Suprapubic skin (tissue), 4 donors: ENCODE results near the gene RNGTT. TPM values are rescaled to one million over a fixed set of nuclear protein-coding genes. Genes with fewer than 3 reads are reported as not detected.

Source experiments
- DNase-seq, 2 donors: peaks; one replicate each; pipeline ENCODE4 v3.0.0-alpha.2; 2019; ENCODE audit warnings: low spot score in 2 of 2
- H3K27ac ChIP-seq: fragments of 200-600 bp; sonication (generic); one replicate; pipeline ENCODE4 v1.5.1; 2019
- H3K27me3 ChIP-seq: fragments of 200-600 bp; sonication (generic); one replicate; pipeline ENCODE4 v1.5.1; 2019
- H3K36me3 ChIP-seq: fragments of 200-600 bp; sonication (generic); one replicate; pipeline ENCODE4 v1.5.1; 2019
- H3K4me1 ChIP-seq: fragments of 200-600 bp; sonication (generic); one replicate; pipeline ENCODE4 v1.5.1; 2019
- H3K4me3 ChIP-seq: fragments of 200-600 bp; sonication (generic); one replicate; pipeline ENCODE4 v1.5.1; 2019; ENCODE audit warnings: mild to moderate bottlenecking
- H3K9me3 ChIP-seq: fragments of 200-600 bp; sonication (generic); one replicate; pipeline ENCODE4 v1.5.1; 2019
- CTCF ChIP-seq, 2 donors: fragments of 200-600 bp in 1 of 2; fragments of 450-650 bp in 1 of 2; sonication (generic) in 1 of 2; IDR thresholded peaks; one replicate each; pipeline ENCODE4 v1.5.1; 2016 to 2019; ENCODE audit warnings: antibody characterized with exemption in 2 of 2, mild to moderate bottlenecking in 1 of 2, moderate library complexity in 1 of 2
- EP300 ChIP-seq: sonication (generic); formaldehyde crosslinking; IDR thresholded peaks from one replicate; pipeline ENCODE4 v1.6.1; 2017; ENCODE audit warnings: antibody characterized with exemption
- POLR2A ChIP-seq, 2 donors: fragments of 450-650 bp; IDR thresholded peaks; one replicate each; pipeline ENCODE4 v1.6.1; 2017; ENCODE audit warnings: antibody characterized with exemption in 2 of 2, mild to moderate bottlenecking in 2 of 2, moderate library complexity in 2 of 2
- POLR2AphosphoS5 ChIP-seq, 3 donors: sonication (generic); formaldehyde crosslinking; IDR thresholded peaks; one replicate each; pipeline ENCODE4 v1.6.1; 2017; ENCODE audit warnings: antibody characterized with exemption in 3 of 3
- WGBS: methylation state at CpG from one replicate; pipeline ENCODE4 v1.1.5; 2018; 5-methylcytosine and 5-hydroxymethylcytosine counted together
- total RNA-seq, 4 donors: library from RNA; depleted of rRNA; stranded (reverse); fragments of >200 nt; gene quantifications; one replicate each; pipeline ENCODE4 v1.1.0, GENCODE V29; 2016

Gene RNGTT
- total RNA-seq, 4 donors from 2014 or later, result 8.6 to 13.6 (median 11.6) TPM

GRCh38 chr6:89008001-89008814 lies 44.8 kb upstream of the RNGTT start:
- Histone ChIP-seq H3K36me3 (no peaks in the 10 kb centered on the region), H3K4me1 (peaks cover 11% of the 10 kb centered on the region), H3K9me3 (no peaks in the 10 kb centered on the region), H3K4me3 (peak overlapping the region; percentile 11), H3K27me3 (no peaks in the 10 kb centered on the region), H3K27ac (no peak overlapping the region)
- DNase-seq, result no peak
- WGBS, result 64% methylated on average over 8 of the region's 8 CpGs
- TF ChIP-seq EP300, result no peak
- no peak for TF ChIP-seq POLR2A (IDR thresholded peaks at IDR 0.05)
- no peak for TF ChIP-seq POLR2AphosphoS5 (IDR thresholded peaks at IDR 0.05)
- TF ChIP-seq CTCF (IDR thresholded peaks at IDR 0.05), result no peak

- peak overlapping the region; percentile 11 for H3K4me3 ChIP-seq
- WGBS, result 56% methylated on average over 15 of the region's 15 CpGs
- no peaks in the 10 kb centered on the region for H3K36me3 ChIP-seq
- no peak for DNase-seq
- peaks cover 11% of the 10 kb centered on the region for H3K4me1 ChIP-seq
- no peaks in the 10 kb centered on the region for H3K27me3 ChIP-seq
- no peaks in the 10 kb centered on the region for H3K9me3 ChIP-seq
- TF ChIP-seq POLR2A (IDR thresholded peaks at IDR 0.05) (no peak), CTCF (IDR thresholded peaks at IDR 0.05) (no peak), POLR2AphosphoS5 (IDR thresholded peaks at IDR 0.05) (no peak), EP300 (no peak)
- no peak overlapping the region for H3K27ac ChIP-seq
Observed at GRCh38 chr6:89007209-89008000, 44.0 kb upstream of the RNGTT start.

- Histone ChIP-seq H3K27me3 (no peaks in the 10 kb centered on the region), H3K4me1 (peaks cover 3% of the 10 kb centered on the region), H3K27ac (no peak overlapping the region), H3K9me3 (no peaks in the 10 kb centered on the region), H3K4me3 (no peak overlapping the region), H3K36me3 (no peaks in the 10 kb centered on the region)
- no peak for TF ChIP-seq CTCF (IDR thresholded peaks at IDR 0.05)
- TF ChIP-seq POLR2AphosphoS5 (IDR thresholded peaks at IDR 0.05), result no peak
- no peak for TF ChIP-seq EP300
- 94% methylated on average over 4 of the region's 4 CpGs for WGBS
- no peak for DNase-seq
Observed at GRCh38 chr6:89002523-89002922, 39.1 kb upstream of the RNGTT start.

GRCh38 chr6:88997327-88997726 lies 33.9 kb upstream of the RNGTT start:
- no peak overlapping the region for H3K4me3 ChIP-seq
- no peak overlapping the region for H3K27ac ChIP-seq
- WGBS, result 93% methylated on average over 4 of the region's 4 CpGs
- no peak for DNase-seq
- no peak for TF ChIP-seq POLR2A (IDR thresholded peaks at IDR 0.05)
- TF ChIP-seq POLR2AphosphoS5 (IDR thresholded peaks at IDR 0.05), result no peak
- no peak for TF ChIP-seq CTCF (IDR thresholded peaks at IDR 0.05)
- TF ChIP-seq EP300, result no peak
- no peaks in the 10 kb centered on the region for H3K9me3 ChIP-seq
- H3K4me1 ChIP-seq, result no peaks in the 10 kb centered on the region
- no peaks in the 10 kb centered on the region for H3K36me3 ChIP-seq
- no peaks in the 10 kb centered on the region for H3K27me3 ChIP-seq
